GM23248 (cell line): ENCODE measurements around the gene ADAM8. TPM values are rescaled to one million over a fixed set of nuclear protein-coding genes. Genes with fewer than 3 reads are reported as not detected.

Experiments used
- DNase-seq: peaks from one replicate; pipeline ENCODE4 v3.0.0-alpha.2; 2015
- H2AFZ ChIP-seq: fragments of 200-600 bp; sonication (generic); 2 replicates; pipeline ENCODE4 v1.6.1; 2016; ENCODE audit warnings: antibody characterized with exemption
- H3F3A ChIP-seq: fragments of 200-600 bp; sonication (generic); 2 replicates; pipeline ENCODE4 v1.6.1; 2016; ENCODE audit warnings: mild to moderate bottlenecking, antibody characterized with exemption, mixed run types; ENCODE audit not compliant: insufficient read depth
- H3K27ac ChIP-seq: fragments of 200-600 bp; sonication (generic); 2 replicates; pipeline ENCODE4 v1.5.1; 2016; ENCODE audit warnings: mild to moderate bottlenecking
- H3K27me3 ChIP-seq: fragments of 200-600 bp; sonication (generic); replicated peaks from 2 replicates; pipeline ENCODE4 v1.6.1; 2016; ENCODE audit warnings: mild to moderate bottlenecking; ENCODE audit not compliant: insufficient read depth
- H3K36me3 ChIP-seq: fragments of 200-600 bp; sonication (generic); 2 replicates; pipeline ENCODE4 v1.6.1; 2016; ENCODE audit warnings: low read depth, mild to moderate bottlenecking
- H3K4me1 ChIP-seq: fragments of 200-600 bp; sonication (generic); 2 replicates; pipeline ENCODE4 v1.6.1; 2016; ENCODE audit warnings: mild to moderate bottlenecking; ENCODE audit not compliant: insufficient read depth
- H3K4me2 ChIP-seq: fragments of 200-600 bp; sonication (generic); one replicate; pipeline ENCODE4 v1.6.1; 2016; ENCODE audit warnings: mild to moderate bottlenecking; ENCODE audit not compliant: unreplicated experiment
- H3K4me3 ChIP-seq: fragments of 200-600 bp; sonication (generic); 2 replicates; pipeline ENCODE4 v1.5.1; 2016; ENCODE audit warnings: mild to moderate bottlenecking
- H3K79me2 ChIP-seq: fragments of 200-600 bp; sonication (generic); 2 replicates; pipeline ENCODE4 v1.6.1; 2016; ENCODE audit warnings: mild to moderate bottlenecking; ENCODE audit not compliant: insufficient read depth
- H3K9ac ChIP-seq: fragments of 200-600 bp; sonication (generic); 2 replicates; pipeline ENCODE4 v1.6.1; 2016; ENCODE audit warnings: mild to moderate bottlenecking
- H3K9me2 ChIP-seq: fragments of 200-600 bp; sonication (generic); 2 replicates; pipeline ENCODE4 v1.6.1; 2016; ENCODE audit warnings: mixed run types, mild to moderate bottlenecking, moderate library complexity; ENCODE audit not compliant: insufficient read depth
- H3K9me3 ChIP-seq: fragments of 200-600 bp; sonication (generic); one replicate; pipeline ENCODE4 v1.6.1; 2017; ENCODE audit warnings: low read depth
- H4K20me1 ChIP-seq: fragments of 200-600 bp; sonication (generic); 2 replicates; pipeline ENCODE4 v1.6.0; 2016; ENCODE audit not compliant: insufficient read depth
- EZH2 ChIP-seq: fragments of 200-600 bp; sonication (generic); IDR thresholded peaks from 2 replicates; pipeline ENCODE4 v1.6.1; 2018; ENCODE audit warnings: antibody characterized with exemption, mild to moderate bottlenecking; ENCODE audit not compliant: insufficient read depth, poor library complexity, severe bottlenecking
- EZH2phosphoT487 ChIP-seq: fragments of 200-600 bp; sonication (generic); IDR thresholded peaks from 2 replicates; pipeline ENCODE4 v1.6.1; 2018; ENCODE audit warnings: antibody characterized with exemption, moderate library complexity, mild to moderate bottlenecking, low read depth; ENCODE audit not compliant: insufficient read depth
- WGBS, 2 experiments: methylation state at CpG; one replicate each; pipeline ENCODE4 v1.1.6; 2015 to 2017; ENCODE audit warnings: low lambda C conversion rate in 2 of 2, low coverage in 1 of 2; ENCODE audit errors: missing lambda C conversion rate in 2 of 2; 5-methylcytosine and 5-hydroxymethylcytosine counted together
- in situ Hi-C: fragments of 300-500 bp; cut with MboI; formaldehyde crosslinking; loops from 2 replicates; pipeline ENCODE4 v1.15.0; 2020
- polyA plus RNA-seq: library from polyadenylated mRNA; unstranded; fragments of >200 nt; fragmentation: Nextera tagmentation; extraction: Ambion mirVana; gene quantifications from 2 replicates; pipeline ENCODE4 v1.2.1, GENCODE V29; 2016
- total RNA-seq: library from RNA; depleted of rRNA; stranded (reverse); fragments of >200 nt; shearing (Covaris generic); gene quantifications from 2 replicates; pipeline ENCODE4 v1.2.3, GENCODE V29; 2014

ADAM8 gene
- total and polyA plus RNA-seq, 2 experiments from 2014 or later: 0.76 TPM; not detected in 1

DNA sequence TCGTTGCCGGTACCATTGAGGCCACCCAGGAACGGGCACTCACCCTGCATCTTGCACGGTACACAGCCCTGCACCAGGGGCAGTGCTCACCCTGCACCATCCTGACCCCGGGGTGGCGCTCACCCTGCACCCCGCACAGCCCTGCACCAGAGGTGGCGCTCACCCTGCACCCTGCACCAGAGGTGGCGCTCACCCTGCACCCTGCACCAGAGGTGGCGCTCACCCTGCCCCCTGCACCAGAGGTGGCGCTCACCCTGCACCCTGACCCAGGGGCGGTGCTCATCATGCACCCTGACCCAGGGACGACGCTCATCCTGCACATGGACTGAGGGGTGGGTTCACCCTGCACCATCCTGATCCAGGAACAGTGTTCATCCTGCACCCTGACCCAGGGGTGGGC is 25.6 kb upstream of the ADAM8 start:
- no peak for DNase-seq
- H3K27me3 ChIP-seq: no peaks in the 10 kb centered on the region
- H3K36me3 ChIP-seq: peaks cover 19% of the 10 kb centered on the region; the same call in 1 of the 2 replicates
- 99% methylated on average over 10 to 14 of the region's 14 CpGs for WGBS, 2 experiments
- no peaks in the 10 kb centered on the region for H3K9me3 ChIP-seq
- TF ChIP-seq EZH2 (no peak), EZH2phosphoT487 (no peak)
- no peak overlapping the region for H3K4me3 ChIP-seq
- H2AFZ ChIP-seq: no peak overlapping the region
- H3K9ac ChIP-seq: no peak overlapping the region
- H3F3A ChIP-seq: 0 out of 2 replicates have a peak, but pooled peaks cover 3% of the 10 kb centered on the region
- in situ Hi-C loops: no loop called here
- H4K20me1 ChIP-seq: no peaks in the 10 kb centered on the region; the same call in 1 of the 2 replicates
- H3K4me2 ChIP-seq: no peak overlapping the region
- H3K4me1 ChIP-seq: peaks cover 6% of the 10 kb centered on the region
- H3K27ac ChIP-seq: no peak overlapping the region
- H3K79me2 ChIP-seq: peaks cover 67% of the 10 kb centered on the region
- H3K9me2 ChIP-seq: no peaks in the 10 kb centered on the region

DNA sequence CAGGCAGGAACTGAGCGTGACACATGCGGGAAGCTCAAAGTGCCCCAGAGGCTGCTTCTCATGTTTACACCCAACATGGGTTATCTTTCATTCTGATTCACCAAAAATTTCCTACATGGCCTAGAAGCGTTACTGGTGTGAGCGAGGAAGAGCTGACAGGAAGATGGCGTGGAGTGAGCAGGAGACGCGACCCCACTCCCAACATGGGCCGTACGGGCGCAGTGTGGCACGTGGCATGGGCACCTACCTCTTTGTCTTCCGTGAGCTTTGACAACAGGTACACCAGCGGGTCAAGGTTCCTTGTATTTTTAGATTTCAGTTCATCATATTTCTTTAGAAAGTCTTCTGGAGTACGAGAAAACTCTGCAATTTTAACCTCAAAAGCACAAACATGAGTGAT is 23.1 kb upstream of the ADAM8 start:
- Histone ChIP-seq H3K36me3 (peaks cover 27% of the 10 kb centered on the region; the same call in 1 of the 2 replicates), H3K9me2 (no peaks in the 10 kb centered on the region), H3K4me2 (no peak overlapping the region), H4K20me1 (no peaks in the 10 kb centered on the region), H3F3A (0 out of 2 replicates have a peak, but pooled peaks cover under 1% of the 10 kb centered on the region), H3K4me3 (no peak overlapping the region), H3K27me3 (no peaks in the 10 kb centered on the region), H2AFZ (no peak overlapping the region), H3K27ac (no peak overlapping the region), H3K9ac (no peak overlapping the region), H3K79me2 (peaks cover 42% of the 10 kb centered on the region), H3K9me3 (no peaks in the 10 kb centered on the region), H3K4me1 (no peaks in the 10 kb centered on the region)
- in situ Hi-C loops: no loop called here
- DNase-seq: no peak
- 91% methylated on average over 14 of the region's 14 CpGs for WGBS, 2 experiments
- TF ChIP-seq EZH2phosphoT487 (no peak), EZH2 (no peak)

GRCh38 chr10:133299224-133299623 is 22.6 kb upstream of the ADAM8 start:
- no peaks in the 10 kb centered on the region for H3K9me3 ChIP-seq
- WGBS, 2 experiments: 96 to 98% methylated on average over 10 of the region's 10 CpGs
- TF ChIP-seq EZH2phosphoT487 (no peak), EZH2 (no peak)
- no peaks in the 10 kb centered on the region for H4K20me1 ChIP-seq
- H3K9me2 ChIP-seq: no peaks in the 10 kb centered on the region
- DNase-seq: no peak
- no peaks in the 10 kb centered on the region for H3K4me1 ChIP-seq
- H3K4me2 ChIP-seq: no peak overlapping the region
- no peak overlapping the region for H3K27ac ChIP-seq
- H3K36me3 ChIP-seq: peaks cover 27% of the 10 kb centered on the region; the same call in 1 of the 2 replicates
- 0 out of 2 replicates have a peak, but pooled peaks cover 6% of the 10 kb centered on the region for H3F3A ChIP-seq
- H3K9ac ChIP-seq: no peak overlapping the region
- peaks cover 37% of the 10 kb centered on the region for H3K79me2 ChIP-seq
- no peak overlapping the region for H2AFZ ChIP-seq
- H3K4me3 ChIP-seq: no peak overlapping the region
- H3K27me3 ChIP-seq: no peaks in the 10 kb centered on the region
- in situ Hi-C loops: no loop called here

GRCh38 chr10:133298466-133298865 is 21.8 kb upstream of the ADAM8 start:
- Histone ChIP-seq H3K9ac (no peak overlapping the region), H3F3A (0 out of 2 replicates have a peak, but pooled peaks cover 7% of the 10 kb centered on the region), H3K4me3 (no peak overlapping the region), H3K4me2 (no peak overlapping the region), H3K9me3 (no peaks in the 10 kb centered on the region), H2AFZ (no peak overlapping the region), H3K27me3 (no peaks in the 10 kb centered on the region), H4K20me1 (no peaks in the 10 kb centered on the region), H3K79me2 (peaks cover 29% of the 10 kb centered on the region), H3K4me1 (peaks cover 2% of the 10 kb centered on the region; the same call in 1 of the 2 replicates), H3K27ac (no peak overlapping the region), H3K9me2 (no peaks in the 10 kb centered on the region), H3K36me3 (peaks cover 27% of the 10 kb centered on the region; the same call in 1 of the 2 replicates)
- in situ Hi-C loops: no loop called here
- DNase-seq: no peak
- 87 to 88% methylated on average over 14 of the region's 14 CpGs for WGBS, 2 experiments
- TF ChIP-seq EZH2phosphoT487 (no peak), EZH2 (no peak)

DNA sequence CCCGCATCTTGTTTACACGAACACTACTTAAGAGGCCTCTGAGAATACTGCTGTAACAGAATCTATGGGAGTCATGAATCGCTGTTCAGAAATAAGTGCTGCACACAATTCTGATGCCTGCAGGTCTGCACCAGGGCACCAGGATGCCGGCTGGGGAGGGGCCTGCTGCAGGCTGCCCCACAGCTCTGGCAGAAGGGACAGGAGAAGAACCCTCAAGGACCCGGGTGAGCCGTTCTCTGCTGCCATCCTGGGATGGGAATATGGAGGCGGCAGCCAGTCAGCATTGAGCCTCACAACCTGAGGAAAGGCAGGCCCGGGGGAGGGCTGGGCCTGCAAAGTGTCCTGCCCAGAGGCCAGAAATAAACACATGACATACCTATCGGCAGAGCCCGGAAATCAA is 20.8 kb upstream of the ADAM8 start:
- H4K20me1 ChIP-seq: no peaks in the 10 kb centered on the region
- H3K36me3 ChIP-seq: peaks cover 27% of the 10 kb centered on the region; the same call in 1 of the 2 replicates
- H3K27me3 ChIP-seq: no peaks in the 10 kb centered on the region
- peaks cover 7% of the 10 kb centered on the region; the same call in 1 of the 2 replicates for H3F3A ChIP-seq
- no peaks in the 10 kb centered on the region for H3K9me2 ChIP-seq
- no peak overlapping the region for H3K4me2 ChIP-seq
- WGBS, 2 experiments: 92% methylated on average over 10 of the region's 10 CpGs
- no peaks in the 10 kb centered on the region for H3K9me3 ChIP-seq
- no peak for TF ChIP-seq EZH2phosphoT487
- no peak for TF ChIP-seq EZH2
- in situ Hi-C loops: no loop called here
- no peak for DNase-seq
- peaks cover 11% of the 10 kb centered on the region for H3K4me1 ChIP-seq
- no peak overlapping the region for H3K27ac ChIP-seq
- H3K9ac ChIP-seq: no peak overlapping the region
- H2AFZ ChIP-seq: no peak overlapping the region
- no peak overlapping the region for H3K4me3 ChIP-seq
- peaks cover 19% of the 10 kb centered on the region for H3K79me2 ChIP-seq
